Measurements from ENCODE around the gene TNFSF9. TPM values are rescaled to one million over a fixed set of nuclear protein-coding genes. Genes with fewer than 3 reads are reported as not detected.
"Not testable (repeated sequence)": the region's sequence is repeated elsewhere in the genome, so short reads cannot be mapped to it uniquely, and the experiment has no call there.

TNFSF9 gene
- total and polyA plus RNA-seq, 3 donors from 2014 or later: 3.1 to 8.4 (median 5.7) TPM

DNA sequence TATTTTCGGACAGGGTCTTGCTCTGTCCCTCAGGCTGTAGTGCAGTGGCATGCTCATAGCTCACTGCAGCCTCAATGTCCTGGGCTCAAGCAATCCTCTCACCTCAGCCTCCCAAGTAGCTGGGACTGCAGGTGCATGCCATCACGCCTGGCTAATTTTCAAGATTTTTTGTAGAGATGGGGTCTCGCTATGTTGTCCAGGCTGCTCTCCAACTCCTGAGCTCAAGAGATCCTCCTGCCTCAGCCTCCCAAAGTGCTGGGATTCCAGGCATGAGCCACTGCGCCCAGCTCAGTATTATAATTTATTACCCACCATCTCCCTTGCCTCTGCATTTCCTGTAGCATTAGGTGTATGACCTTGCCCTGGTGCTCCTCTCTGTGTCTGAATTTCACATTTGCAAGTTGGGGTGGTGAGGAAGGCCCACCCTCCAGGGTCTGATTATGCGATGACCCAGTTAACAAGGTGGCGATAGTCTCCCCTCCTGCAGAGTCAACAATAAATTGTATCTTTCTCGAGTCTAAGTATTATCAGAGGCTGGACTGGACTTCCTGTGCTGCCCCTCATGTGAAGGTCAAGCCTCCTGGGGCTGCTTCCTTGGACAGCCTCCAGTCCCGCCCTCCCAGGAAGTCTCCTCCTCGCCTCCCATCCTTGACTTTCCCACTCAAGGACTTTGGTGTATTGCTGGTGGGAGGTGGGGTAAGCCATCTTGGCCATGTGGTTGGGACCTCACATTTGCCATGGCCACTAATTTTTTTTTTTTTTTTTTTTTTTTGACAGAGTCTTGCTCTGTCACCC lies 27.2 kb upstream of the TNFSF9 start:
- TF ChIP-seq POLR2A (IDR thresholded peaks at IDR 0.05): no peak
- TF ChIP-seq, protein P1, sequence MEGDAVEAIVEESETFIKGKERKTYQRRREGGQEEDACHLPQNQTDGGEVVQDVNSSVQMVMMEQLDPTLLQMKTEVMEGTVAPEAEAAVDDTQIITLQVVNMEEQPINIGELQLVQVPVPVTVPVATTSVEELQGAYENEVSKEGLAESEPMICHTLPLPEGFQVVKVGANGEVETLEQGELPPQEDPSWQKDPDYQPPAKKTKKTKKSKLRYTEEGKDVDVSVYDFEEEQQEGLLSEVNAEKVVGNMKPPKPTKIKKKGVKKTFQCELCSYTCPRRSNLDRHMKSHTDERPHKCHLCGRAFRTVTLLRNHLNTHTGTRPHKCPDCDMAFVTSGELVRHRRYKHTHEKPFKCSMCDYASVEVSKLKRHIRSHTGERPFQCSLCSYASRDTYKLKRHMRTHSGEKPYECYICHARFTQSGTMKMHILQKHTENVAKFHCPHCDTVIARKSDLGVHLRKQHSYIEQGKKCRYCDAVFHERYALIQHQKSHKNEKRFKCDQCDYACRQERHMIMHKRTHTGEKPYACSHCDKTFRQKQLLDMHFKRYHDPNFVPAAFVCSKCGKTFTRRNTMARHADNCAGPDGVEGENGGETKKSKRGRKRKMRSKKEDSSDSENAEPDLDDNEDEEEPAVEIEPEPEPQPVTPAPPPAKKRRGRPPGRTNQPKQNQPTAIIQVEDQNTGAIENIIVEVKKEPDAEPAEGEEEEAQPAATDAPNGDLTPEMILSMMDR (IDR thresholded peaks at IDR 0.05): no peak
- Histone ChIP-seq H3K9me3 (no peaks in the 10 kb centered on the region), H3K4me3 (no peak overlapping the region), H3K27ac (no peak overlapping the region), H3K27me3 (no peaks in the 10 kb centered on the region), H3K4me1 (peaks cover 18% of the 10 kb centered on the region), H3K36me3 (ENCODE audit: low read depth, missing control alignments) (no peaks in the 10 kb centered on the region)
- peak; percentile 82 for DNase-seq
- intact Hi-C loops (cut with DNase I; ENCODE audit: low total_unique reads): no loop called here
- WGBS, 2 donors: 42 to 63% methylated on average over 9 of the region's 9 CpGs

DNA sequence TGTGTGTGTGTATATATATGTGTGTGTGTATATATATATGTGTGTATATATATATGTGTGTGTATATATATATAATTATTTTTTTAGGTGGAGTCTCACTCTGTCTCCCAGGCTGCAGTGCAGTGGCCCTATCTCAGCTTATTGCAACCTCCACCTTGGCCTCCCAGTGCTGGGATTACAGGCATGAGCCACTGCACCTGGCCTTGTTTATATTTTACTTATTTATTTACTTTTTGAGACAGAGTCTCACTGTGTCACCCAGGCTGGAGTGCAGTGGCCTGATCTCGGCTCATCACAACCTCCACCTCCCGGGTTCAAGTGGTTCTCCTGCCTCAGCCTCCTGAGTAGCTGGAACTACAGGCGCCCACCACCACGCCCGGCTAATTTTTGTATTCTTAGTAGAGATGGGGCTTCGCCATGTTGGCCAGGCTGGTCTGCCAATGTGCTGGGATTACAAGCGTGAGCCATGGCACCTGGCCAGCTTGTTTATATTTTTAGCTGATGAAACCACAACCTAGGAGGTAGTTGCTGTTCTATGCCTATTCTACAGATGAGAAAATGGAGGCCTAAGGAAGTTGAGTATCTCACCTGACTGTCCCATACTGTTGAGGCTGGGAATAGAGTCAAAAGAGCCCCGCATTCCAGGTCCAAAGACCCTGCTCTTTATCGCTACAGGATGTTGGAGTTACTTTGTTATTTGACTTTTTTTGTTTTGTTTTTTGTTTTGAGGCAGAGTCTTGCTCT lies 22.6 kb upstream of the TNFSF9 start:
- peaks cover 28% of the 10 kb centered on the region for H3K4me1 ChIP-seq
- H3K9me3 ChIP-seq; H3K36me3 ChIP-seq (ENCODE audit: low read depth, missing control alignments); H3K27me3 ChIP-seq; DNase-seq; intact Hi-C loops (cut with DNase I; ENCODE audit: low total_unique reads); H3K4me3 ChIP-seq: not testable (repeated sequence)
- WGBS, 2 donors: 85 to 90% methylated on average over 9 of the region's 9 CpGs
- peak overlapping the region; percentile 55 to 75 for H3K27ac ChIP-seq

DNA sequence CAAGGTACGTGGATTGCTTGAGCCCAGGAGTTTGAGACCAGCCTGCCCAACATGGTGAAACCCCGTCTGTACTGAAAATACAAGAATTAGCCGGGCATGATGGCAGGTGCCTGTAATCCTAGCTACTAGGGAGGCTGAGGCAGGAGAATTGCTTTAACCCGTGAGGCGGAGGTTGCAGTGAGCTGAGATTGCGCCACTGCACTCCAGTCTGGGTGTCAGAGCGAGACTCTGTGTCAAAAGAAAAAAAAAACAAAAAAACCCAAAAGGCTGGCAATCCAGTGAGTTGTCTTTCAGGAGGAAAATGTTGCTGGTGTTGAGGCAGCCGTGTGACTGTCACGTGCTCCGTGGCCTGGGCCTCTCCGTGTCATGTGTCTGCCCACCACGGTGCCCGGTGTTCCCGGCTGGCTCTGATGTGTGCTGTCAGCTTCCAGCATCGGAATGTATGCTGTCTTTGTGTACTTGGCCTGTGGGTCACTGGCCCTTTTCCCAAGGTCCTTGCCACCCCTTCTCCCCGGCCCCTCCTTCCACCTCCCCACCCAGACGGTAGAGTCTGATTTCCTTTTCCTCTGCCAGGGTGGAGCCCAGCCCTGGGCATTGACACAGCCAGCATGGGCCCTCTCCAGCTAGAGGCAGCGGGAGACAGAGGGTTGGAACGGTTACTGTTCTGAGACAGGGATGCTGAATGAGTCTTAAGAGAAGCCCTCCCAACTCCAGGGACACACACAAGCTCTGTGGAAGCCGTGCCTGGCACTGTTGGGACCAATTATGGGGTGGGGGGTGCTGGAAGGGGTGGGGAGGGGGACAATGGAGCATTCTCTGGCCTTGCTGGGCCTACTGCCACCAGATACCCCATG lies 21.5 kb upstream of the TNFSF9 start:
- H3K27ac ChIP-seq: peak overlapping the region; percentile 55 to 75
- H3K27me3 ChIP-seq: no peaks in the 10 kb centered on the region
- peak; percentile 94 for DNase-seq
- intact Hi-C loops (cut with DNase I; ENCODE audit: low total_unique reads): no loop called here
- no peak overlapping the region for H3K4me3 ChIP-seq
- 48 to 52% methylated on average over 17 to 20 of the region's 20 CpGs for WGBS, 2 donors
- H3K4me1 ChIP-seq: peaks cover 22% of the 10 kb centered on the region
- H3K9me3 ChIP-seq: no peaks in the 10 kb centered on the region
- no peaks in the 10 kb centered on the region for H3K36me3 ChIP-seq (ENCODE audit: low read depth, missing control alignments)
- no peak for TF ChIP-seq POLR2A (IDR thresholded peaks at IDR 0.05)

DNA sequence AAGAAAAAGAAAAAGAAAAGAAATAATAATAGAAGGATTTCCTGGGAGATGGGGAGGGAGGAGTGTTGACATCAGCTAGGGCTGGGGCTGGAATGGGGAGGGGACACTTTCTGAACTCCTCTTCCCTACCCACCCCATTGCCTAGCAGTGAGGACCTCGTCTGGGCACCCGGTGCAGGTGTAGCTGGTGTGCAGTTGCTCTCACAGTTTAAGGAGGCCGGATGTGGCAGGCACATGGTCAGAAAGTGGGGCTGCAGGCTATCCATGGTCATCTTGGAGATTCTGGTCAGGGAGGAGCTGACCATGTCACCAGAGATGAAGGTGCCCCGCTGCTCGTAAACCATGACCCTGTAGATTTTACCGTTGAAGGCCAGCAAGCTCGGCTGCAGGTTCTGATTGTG lies 20.2 kb upstream of the TNFSF9 start:
- TF ChIP-seq, protein P1 (IDR thresholded peaks at IDR 0.05): no peak
- TF ChIP-seq POLR2A (IDR thresholded peaks at IDR 0.05): no peak
- Histone ChIP-seq H3K27me3 (no peaks in the 10 kb centered on the region), H3K9me3 (no peaks in the 10 kb centered on the region), H3K4me3 (no peak overlapping the region), H3K27ac (peak overlapping the region in 1 of 2 donors; percentile 33), H3K36me3 (ENCODE audit: low read depth, missing control alignments) (no peaks in the 10 kb centered on the region), H3K4me1 (peaks cover 21% of the 10 kb centered on the region)
- WGBS, 2 donors: 70 to 83% methylated on average over 7 of the region's 7 CpGs
- intact Hi-C loops (cut with DNase I; ENCODE audit: low total_unique reads): no loop called here
- DNase-seq: no peak

DNA sequence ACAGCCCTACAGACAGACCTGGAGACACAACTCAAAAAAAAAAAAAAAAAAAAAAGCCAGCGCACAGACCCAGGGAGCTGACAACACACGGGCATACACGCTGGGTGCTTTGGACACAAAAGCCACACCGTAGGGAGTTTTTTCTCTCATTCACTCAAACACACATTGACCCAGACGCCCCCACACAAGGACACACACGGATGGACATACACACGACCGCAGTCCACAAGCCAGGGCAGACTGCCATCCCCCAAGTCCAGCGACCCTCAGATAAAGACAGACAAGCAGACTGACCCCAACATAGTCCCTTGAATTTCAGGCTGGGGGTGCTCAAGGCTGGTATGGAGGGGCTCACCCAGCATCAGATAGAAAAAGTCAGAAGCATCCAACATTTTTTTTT lies 16.7 kb upstream of the TNFSF9 start:
- Histone ChIP-seq H3K36me3 (ENCODE audit: low read depth, missing control alignments) (no peaks in the 10 kb centered on the region), H3K27me3 (no peaks in the 10 kb centered on the region), H3K4me1 (peaks cover 12% of the 10 kb centered on the region), H3K4me3 (no peak overlapping the region), H3K9me3 (no peaks in the 10 kb centered on the region), H3K27ac (no peak overlapping the region)
- 56 to 69% methylated on average over 8 to 9 of the region's 9 CpGs for WGBS, 2 donors
- TF ChIP-seq, protein P1 (IDR thresholded peaks at IDR 0.05): no peak
- no peak for TF ChIP-seq POLR2A (IDR thresholded peaks at IDR 0.05)
- intact Hi-C loops (cut with DNase I; ENCODE audit: low total_unique reads): no loop called here
- DNase-seq: no peak
